Measurements from ENCODE around the gene MYL9. TPM values are rescaled to one million over a fixed set of nuclear protein-coding genes. Genes with fewer than 3 reads are reported as not detected.

Gene MYL9
- total RNA-seq, 1 experiment from 2014 or later, result 49.3 TPM

DNA sequence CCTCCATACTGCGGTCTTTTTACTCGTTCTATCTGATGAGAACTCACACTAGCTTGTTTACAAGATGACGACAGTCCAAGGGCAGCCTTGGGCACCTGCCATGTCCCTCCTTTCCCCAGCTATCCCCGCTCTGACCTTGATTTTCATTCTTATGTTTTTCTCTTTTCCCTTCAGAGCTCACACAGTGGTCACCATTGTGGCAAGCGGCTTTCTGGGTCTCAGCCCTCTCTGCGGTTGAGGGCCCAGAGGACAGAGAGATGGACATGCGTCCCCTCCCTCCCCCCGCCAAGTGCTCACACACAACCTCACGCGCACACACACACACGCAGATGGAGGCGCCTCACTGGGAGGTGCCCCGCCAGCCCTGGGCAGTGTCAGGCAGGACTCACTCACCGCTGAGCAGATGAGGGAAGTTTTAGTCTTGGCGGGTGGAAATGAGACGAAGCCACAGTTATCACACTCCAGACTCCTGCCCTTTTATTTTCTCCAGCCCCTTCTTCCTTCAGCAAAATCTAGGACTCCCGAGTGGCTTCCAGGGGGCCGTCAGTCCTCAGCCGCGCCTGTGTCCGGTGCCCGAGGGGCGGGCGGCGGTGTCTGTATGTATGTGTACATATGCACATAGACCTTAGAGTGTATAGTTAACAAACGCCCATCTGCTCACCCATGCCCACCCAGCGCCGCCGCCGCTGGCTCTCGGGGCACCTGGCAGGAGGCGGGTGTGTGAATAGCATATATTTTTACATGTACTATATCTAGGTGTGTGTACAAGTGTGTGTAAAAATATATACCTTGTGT, 13.8 kb upstream of the MYL9 start:
- Histone ChIP-seq H3K27me3 (ENCODE audit: insufficient read depth, low read length) (no peaks in the 10 kb centered on the region), H3K9ac (ENCODE audit: low read length) (no peak overlapping the region), H4K20me1 (ENCODE audit: insufficient read depth) (no peaks in the 10 kb centered on the region), H3K79me2 (ENCODE audit: insufficient read depth, low read length) (no peaks in the 10 kb centered on the region), H3K9me2 (ENCODE audit: insufficient read depth) (no peaks in the 10 kb centered on the region), H3K4me3 (replicated peaks in 1 of 2; ENCODE audit: low read depth in 1 of 2, low read length in 2 of 2) (no peak overlapping the region), H3K36me3 (ENCODE audit: control insufficient read depth in 1 of 2, insufficient read depth in 2 of 2, low read length in 2 of 2) (peaks cover 0 to 15% of the 10 kb centered on the region in 2 experiments; a peak in 3 of 4 replicates), H2AFZ (ENCODE audit: low read depth, low read length, poor library complexity, severe bottlenecking) (no peak overlapping the region), H3K4me2 (ENCODE audit: low read length) (no peak overlapping the region), H3K27ac (ENCODE audit: low read depth, low read length) (no peak overlapping the region), H3K4me1 (ENCODE audit: control insufficient read depth in 1 of 2, insufficient read depth in 2 of 2, low read length in 2 of 2) (no peaks in the 10 kb centered on the region), H3K9me3 (ENCODE audit: control insufficient read depth in 1 of 2, insufficient read depth in 1 of 2, low read depth in 1 of 2, low read length in 2 of 2) (no peaks in the 10 kb centered on the region)
- RAD21 ChIA-PET (ENCODE audit: low non-redundant PET in 1 of 2, low total read pairs in 2 of 2, uncharacterized antibody in 2 of 2, unreplicated experiment in 2 of 2), result no interaction called here
- BruUV-seq (replicated peaks), result TSS peak; percentile 46
- ATAC-seq, result no peak
- no peak for DNase-seq (ENCODE audit: low read depth, low spot score)
- intact Hi-C loops (cut with micrococcal nuclease), result no loop called here
- CTCF ChIA-PET, result no interaction called here
- POLR2A ChIA-PET, result no interaction called here
- TF ChIP-seq, protein P1, sequence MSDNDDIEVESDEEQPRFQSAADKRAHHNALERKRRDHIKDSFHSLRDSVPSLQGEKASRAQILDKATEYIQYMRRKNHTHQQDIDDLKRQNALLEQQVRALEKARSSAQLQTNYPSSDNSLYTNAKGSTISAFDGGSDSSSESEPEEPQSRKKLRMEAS (IDR thresholded peaks at IDR 0.05), result no peak
- TF ChIP-seq RAD21 (IDR thresholded peaks at IDR 0.05; ENCODE audit: low read depth) (no peak), ZFX (IDR thresholded peaks at IDR 0.05) (no peak), SP1 (IDR thresholded peaks at IDR 0.05; ENCODE audit: low read depth) (no peak), POLR2A (IDR thresholded peaks at IDR 0.05; ENCODE audit: borderline replicate concordance, extremely low read depth, insufficient read depth, insufficient read length) (no peak), EZH2 (IDR thresholded peaks at IDR 0.05) (no peak)
- TF ChIP-seq, protein P2, sequence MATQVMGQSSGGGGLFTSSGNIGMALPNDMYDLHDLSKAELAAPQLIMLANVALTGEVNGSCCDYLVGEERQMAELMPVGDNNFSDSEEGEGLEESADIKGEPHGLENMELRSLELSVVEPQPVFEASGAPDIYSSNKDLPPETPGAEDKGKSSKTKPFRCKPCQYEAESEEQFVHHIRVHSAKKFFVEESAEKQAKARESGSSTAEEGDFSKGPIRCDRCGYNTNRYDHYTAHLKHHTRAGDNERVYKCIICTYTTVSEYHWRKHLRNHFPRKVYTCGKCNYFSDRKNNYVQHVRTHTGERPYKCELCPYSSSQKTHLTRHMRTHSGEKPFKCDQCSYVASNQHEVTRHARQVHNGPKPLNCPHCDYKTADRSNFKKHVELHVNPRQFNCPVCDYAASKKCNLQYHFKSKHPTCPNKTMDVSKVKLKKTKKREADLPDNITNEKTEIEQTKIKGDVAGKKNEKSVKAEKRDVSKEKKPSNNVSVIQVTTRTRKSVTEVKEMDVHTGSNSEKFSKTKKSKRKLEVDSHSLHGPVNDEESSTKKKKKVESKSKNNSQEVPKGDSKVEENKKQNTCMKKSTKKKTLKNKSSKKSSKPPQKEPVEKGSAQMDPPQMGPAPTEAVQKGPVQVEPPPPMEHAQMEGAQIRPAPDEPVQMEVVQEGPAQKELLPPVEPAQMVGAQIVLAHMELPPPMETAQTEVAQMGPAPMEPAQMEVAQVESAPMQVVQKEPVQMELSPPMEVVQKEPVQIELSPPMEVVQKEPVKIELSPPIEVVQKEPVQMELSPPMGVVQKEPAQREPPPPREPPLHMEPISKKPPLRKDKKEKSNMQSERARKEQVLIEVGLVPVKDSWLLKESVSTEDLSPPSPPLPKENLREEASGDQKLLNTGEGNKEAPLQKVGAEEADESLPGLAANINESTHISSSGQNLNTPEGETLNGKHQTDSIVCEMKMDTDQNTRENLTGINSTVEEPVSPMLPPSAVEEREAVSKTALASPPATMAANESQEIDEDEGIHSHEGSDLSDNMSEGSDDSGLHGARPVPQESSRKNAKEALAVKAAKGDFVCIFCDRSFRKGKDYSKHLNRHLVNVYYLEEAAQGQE (IDR thresholded peaks at IDR 0.05; ENCODE audit: low read depth), result no peak
- TF ChIP-seq, protein P3, sequence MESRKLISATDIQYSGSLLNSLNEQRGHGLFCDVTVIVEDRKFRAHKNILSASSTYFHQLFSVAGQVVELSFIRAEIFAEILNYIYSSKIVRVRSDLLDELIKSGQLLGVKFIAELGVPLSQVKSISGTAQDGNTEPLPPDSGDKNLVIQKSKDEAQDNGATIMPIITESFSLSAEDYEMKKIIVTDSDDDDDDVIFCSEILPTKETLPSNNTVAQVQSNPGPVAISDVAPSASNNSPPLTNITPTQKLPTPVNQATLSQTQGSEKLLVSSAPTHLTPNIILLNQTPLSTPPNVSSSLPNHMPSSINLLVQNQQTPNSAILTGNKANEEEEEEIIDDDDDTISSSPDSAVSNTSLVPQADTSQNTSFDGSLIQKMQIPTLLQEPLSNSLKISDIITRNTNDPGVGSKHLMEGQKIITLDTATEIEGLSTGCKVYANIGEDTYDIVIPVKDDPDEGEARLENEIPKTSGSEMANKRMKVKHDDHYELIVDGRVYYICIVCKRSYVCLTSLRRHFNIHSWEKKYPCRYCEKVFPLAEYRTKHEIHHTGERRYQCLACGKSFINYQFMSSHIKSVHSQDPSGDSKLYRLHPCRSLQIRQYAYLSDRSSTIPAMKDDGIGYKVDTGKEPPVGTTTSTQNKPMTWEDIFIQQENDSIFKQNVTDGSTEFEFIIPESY (IDR thresholded peaks at IDR 0.05; ENCODE audit: extremely low read depth, insufficient replicate concordance, low read length), result no peak

All from HCT116 (cell line).